K562 (cell line): ENCODE data around the gene ACTR1B. TPM values are rescaled to one million over a fixed set of nuclear protein-coding genes. Genes with fewer than 3 reads are reported as not detected.

Source experiments
- ATAC-seq: fragments of 200-7000 bp; cut with Tn5 transposase; 3 replicates; pipeline ENCODE4 v1.9.1; 2020; ENCODE audit warnings: moderate library complexity
- BruUV-seq: library from RNA; stranded (reverse); fragments of 400-500 nt; replicated peaks from 2 replicates; lab custom pipeline; 2021; lab: Mats Ljungman, UMichigan
- CTCF ChIA-PET: fragments of 300-600 bp; formaldehyde crosslinking; extraction: SDS; loops from one replicate; lab custom pipeline; 2021; ENCODE audit warnings: low intra/inter-chr PET ratio; lab: Yijun Ruan, JAX
- POLR2A ChIA-PET: fragments of 300-600, 350-650 bp; sonication (Branson Sonifier 250); formaldehyde crosslinking; extraction: SDS; loops from one replicate; lab custom pipeline; 2021; ENCODE audit warnings: antibody characterized with exemption, inconsistent platforms; lab: Yijun Ruan, JAX
- DNase-seq, 4 experiments: peaks; one replicate each; pipeline versions ENCODE4 v3.0.0 to v3.0.0-alpha.2; 2011 to 2018; ENCODE audit warnings: low spot score in 3 of 4, mixed read lengths in 3 of 4; ENCODE audit errors: extremely low read depth in 1 of 4
- FAIRE-seq: peaks from 2 replicates; lab custom pipeline; 2011; peaks lifted over from hg19 to GRCh38; lab: Jason Lieb, UNC
- H2AFZ ChIP-seq: 2 replicates; pipeline ENCODE4 v1.6.0; 2011; ENCODE audit warnings: low read depth, low read length, control low read depth, inconsistent platforms
- H3K27ac ChIP-seq: fragments of 200-600 bp; 3 replicates; pipeline ENCODE4 v1.8.0; 2011; ENCODE audit warnings: low read depth, mild to moderate bottlenecking, control low read depth, inconsistent platforms, low read length, moderate library complexity, mixed read lengths; ENCODE audit errors: extremely low read depth
- H3K27me3 ChIP-seq, 2 experiments: fragments of 300-600 bp in 1 of 2; 2 replicates in 1 of 2; 3 replicates in 1 of 2; pipeline versions ENCODE4 v1.6.0 to v1.8.0; 2011; ENCODE audit warnings: inconsistent platforms in 2 of 2, low read length in 2 of 2, mild to moderate bottlenecking in 1 of 2, mixed read lengths in 1 of 2, moderate library complexity in 1 of 2; ENCODE audit not compliant: control insufficient read depth in 2 of 2, insufficient read depth in 2 of 2
- H3K36me3 ChIP-seq: fragments of 300-600 bp; 3 replicates; pipeline ENCODE4 v1.8.0; 2011; ENCODE audit warnings: mild to moderate bottlenecking, low read length, inconsistent platforms; ENCODE audit not compliant: control insufficient read depth, insufficient read depth
- H3K4me1 ChIP-seq, 2 experiments: fragments of 200-600 bp in 1 of 2; replicated peaks in 1 of 2; 2 replicates in 1 of 2; 3 replicates in 1 of 2; pipeline versions ENCODE4 v1.5.1 to v1.8.0; 2011; ENCODE audit warnings: inconsistent platforms in 2 of 2, low read length in 2 of 2, mild to moderate bottlenecking in 1 of 2, mixed read lengths in 1 of 2, moderate library complexity in 1 of 2; ENCODE audit not compliant: control insufficient read depth in 2 of 2, insufficient read depth in 2 of 2
- H3K4me2 ChIP-seq: 2 replicates; pipeline ENCODE4 v1.6.1; 2011; ENCODE audit warnings: low read length, control low read depth, inconsistent platforms, mixed read lengths; ENCODE audit not compliant: insufficient read depth
- H3K4me3 ChIP-seq: fragments of 200-600 bp; sonication (generic), shearing (Covaris generic); 2 replicates; pipeline ENCODE4 v1.5.1; 2016; ENCODE audit warnings: control low read depth, inconsistent platforms
- H3K79me2 ChIP-seq: fragments of 200-600 bp; 3 replicates; pipeline ENCODE4 v1.8.0; 2011; ENCODE audit warnings: low read length, inconsistent platforms; ENCODE audit not compliant: control insufficient read depth, insufficient read depth
- H3K9ac ChIP-seq, 2 experiments: 2 replicates each; pipeline versions ENCODE4 v1.6.0 to v1.6.1; 2011; ENCODE audit warnings: low read depth in 2 of 2, low read length in 2 of 2, control low read depth in 1 of 2, inconsistent platforms in 1 of 2, mild to moderate bottlenecking in 1 of 2, mixed read lengths in 1 of 2; ENCODE audit not compliant: insufficient read depth in 1 of 2
- H3K9me1 ChIP-seq: one replicate; pipeline ENCODE4 v1.6.0; 2011; ENCODE audit warnings: inconsistent platforms, mild to moderate bottlenecking, low read length, moderate library complexity; ENCODE audit not compliant: control insufficient read depth, insufficient read depth
- H3K9me3 ChIP-seq: replicated peaks from 2 replicates; pipeline ENCODE4 v1.5.1; 2011; ENCODE audit warnings: low read depth, low read length, inconsistent platforms; ENCODE audit not compliant: control insufficient read depth, insufficient read depth
- H4K20me1 ChIP-seq: replicated peaks from 2 replicates; pipeline ENCODE4 v1.6.1; 2011; ENCODE audit warnings: low read length, inconsistent platforms, mixed read lengths; ENCODE audit not compliant: control insufficient read depth, insufficient read depth
- ETV1 ChIP-seq: fragments of 450-650 bp; conservative IDR thresholded peaks from 2 replicates; pipeline ENCODE4 v1.6.1; 2016; ENCODE audit warnings: missing genetic modification characterization, control low read depth, low read depth, missing compliant biosample characterization
- GATA2 ChIP-seq: sonication (generic); formaldehyde crosslinking; IDR thresholded peaks from 2 replicates; pipeline ENCODE4 v1.4.0; 2020; ENCODE audit warnings: mild to moderate bottlenecking, missing genetic modification reagents
- MIER1 ChIP-seq: fragments of 450-650 bp; IDR thresholded peaks from 2 replicates; pipeline ENCODE4 v1.6.1; 2016; ENCODE audit warnings: antibody characterized with exemption, mild to moderate bottlenecking, low read depth
- MXI1 ChIP-seq: IDR thresholded peaks from 2 replicates; pipeline ENCODE4 v1.6.1; 2011; ENCODE audit warnings: low read depth, mild to moderate bottlenecking, improper control_type of control experiment, low read length
- PTBP1 ChIP-seq: fragments of 200-400 bp; formaldehyde crosslinking; IDR thresholded peaks from 2 replicates; pipeline ENCODE4 v1.6.1; 2017; ENCODE audit warnings: low read depth, low read length
- RBFOX2 ChIP-seq: fragments of 200-400 bp; formaldehyde crosslinking; IDR thresholded peaks from 2 replicates; pipeline ENCODE4 v1.6.1; 2017; ENCODE audit warnings: low read depth, mild to moderate bottlenecking, low read length, moderate library complexity
- RBM39 ChIP-seq: fragments of 200-400 bp; formaldehyde crosslinking; optimal IDR thresholded peaks from 2 replicates; pipeline ENCODE3; 2018; ENCODE audit warnings: low read depth, low read length
- RHOXF2B ChIP-seq: fragments of 250-450 bp; sonication (Bioruptor Pico); conservative IDR thresholded peaks from 2 replicates; pipeline ENCODE4 v1.5.1; 2021
- SUPT5H ChIP-seq: fragments of 450-650 bp; IDR thresholded peaks from 2 replicates; pipeline ENCODE4 v1.6.1; 2016
- ZNF143 ChIP-seq: sonication (generic); formaldehyde crosslinking; IDR thresholded peaks from 2 replicates; pipeline ENCODE4 v1.9.0; 2022; ENCODE audit warnings: mild to moderate bottlenecking, missing genetic modification reagents
- ZNF347 ChIP-seq: fragments of 450-650 bp; formaldehyde crosslinking; IDR thresholded peaks from 2 replicates; pipeline ENCODE4 v1.4.0; 2020; ENCODE audit warnings: low read depth, mild to moderate bottlenecking, moderate library complexity
- ZNF644 ChIP-seq: fragments of 200-800 bp; sonication (Bioruptor generic); IDR thresholded peaks from 2 replicates; pipeline ENCODE4 v1.6.1; 2016; ENCODE audit warnings: low read depth, missing genetic modification characterization, missing compliant biosample characterization
- ZNF764 ChIP-seq: fragments of 250-450 bp; sonication (Bioruptor Pico); IDR thresholded peaks from 2 replicates; pipeline ENCODE4 v1.4.0; 2020; ENCODE audit warnings: low read depth, mild to moderate bottlenecking, moderate library complexity
- ZNF778 ChIP-seq: fragments of 450-650 bp; formaldehyde crosslinking; IDR thresholded peaks from 2 replicates; pipeline ENCODE4 v1.4.0; 2020; ENCODE audit warnings: mild to moderate bottlenecking, moderate library complexity
- WGBS: fragments of 100-300 bp; shearing (Covaris generic); methylation state at CpG from one replicate; pipeline ENCODE4 v1.1.6; 2016; ENCODE audit warnings: low coverage, mixed read lengths; ENCODE audit not compliant: insufficient coverage; ENCODE audit errors: missing lambda C conversion rate; 5-methylcytosine and 5-hydroxymethylcytosine counted together
- in situ Hi-C: fragments of 300-500 bp; cut with MboI; formaldehyde crosslinking; loops from 4 replicates; pipeline ENCODE4 v1.15.0; 2018; ENCODE audit warnings: inconsistent platforms, mixed read lengths
- intact Hi-C: fragments of 100-400 bp; cut with micrococcal nuclease; formaldehyde crosslinking; loops from 2 replicates; pipeline ENCODE4 v1.14.2; 2022
- polyA plus RNA-seq, 8 experiments: library from polyadenylated mRNA; depleted of rRNA in 4 of 8; stranded (reverse) in 5 of 8; unstranded in 3 of 8; fragments of >200 nt; fragmentation: Nextera tagmentation in 2 of 8; fragmentation: Illumina TruSeq in 1 of 8; extraction: Ambion mirVana in 2 of 8; extraction: Trizol in 1 of 8; gene quantifications; 2 replicates each; pipeline versions ENCODE4 v1.2.1 to v1.2.3, GENCODE V29; 2011 to 2014; ENCODE audit warnings: inconsistent platforms in 1 of 8, missing spikeins in 1 of 8
- total RNA-seq, 7 experiments: library from RNA; depleted of rRNA in 6 of 7; stranded (reverse); fragments of >200 nt in 6 of 7; fragmentation: Illumina TruSeq in 2 of 7; extraction: Trizol in 2 of 7; gene quantifications; 2 replicates each; pipeline versions ENCODE4 v1.2.1 to v1.2.3, GENCODE V29; 2011 to 2021; ENCODE audit warnings: low replicate concordance in 1 of 7
- TF ChIP-seq, protein P1 (sequence below): IDR thresholded peaks from 2 replicates; pipeline ENCODE4 v1.6.1; 2012; ENCODE audit warnings: low read depth, low read length, improper control_type of control experiment, borderline replicate concordance
- TF ChIP-seq, protein P2 (sequence below), 2 experiments: IDR thresholded peaks; 2 replicates each; pipeline ENCODE4 v1.6.1; 2011; ENCODE audit warnings: borderline replicate concordance in 1 of 2, control low read depth in 1 of 2, low read depth in 1 of 2, low read length in 1 of 2, mild to moderate bottlenecking in 1 of 2, mixed read lengths in 1 of 2, moderate library complexity in 1 of 2; ENCODE audit not compliant: insufficient read depth in 1 of 2, insufficient read length in 1 of 2, poor library complexity in 1 of 2, severe bottlenecking in 1 of 2; ENCODE audit errors: extremely low read depth in 1 of 2
- TF ChIP-seq, protein P3 (sequence below), 2 experiments: fragments of 450-650 bp in 1 of 2; sonication (generic) in 1 of 2; formaldehyde crosslinking in 1 of 2; IDR thresholded peaks in 1 of 2; conservative IDR thresholded peaks in 1 of 2; 2 replicates each; pipeline versions ENCODE4 v1.6.1 to v1.8.1; 2016 to 2023; ENCODE audit warnings: mild to moderate bottlenecking in 2 of 2, moderate library complexity in 2 of 2, inconsistent platforms in 1 of 2, missing genetic modification reagents in 1 of 2

ACTR1B gene
- total and polyA plus RNA-seq, 9 of the 15 experiments (the other 6 are each of a cell fraction or from before 2014, with no cell fraction given): 0.49 to 42.3 (median 22.5) TPM

DNA sequence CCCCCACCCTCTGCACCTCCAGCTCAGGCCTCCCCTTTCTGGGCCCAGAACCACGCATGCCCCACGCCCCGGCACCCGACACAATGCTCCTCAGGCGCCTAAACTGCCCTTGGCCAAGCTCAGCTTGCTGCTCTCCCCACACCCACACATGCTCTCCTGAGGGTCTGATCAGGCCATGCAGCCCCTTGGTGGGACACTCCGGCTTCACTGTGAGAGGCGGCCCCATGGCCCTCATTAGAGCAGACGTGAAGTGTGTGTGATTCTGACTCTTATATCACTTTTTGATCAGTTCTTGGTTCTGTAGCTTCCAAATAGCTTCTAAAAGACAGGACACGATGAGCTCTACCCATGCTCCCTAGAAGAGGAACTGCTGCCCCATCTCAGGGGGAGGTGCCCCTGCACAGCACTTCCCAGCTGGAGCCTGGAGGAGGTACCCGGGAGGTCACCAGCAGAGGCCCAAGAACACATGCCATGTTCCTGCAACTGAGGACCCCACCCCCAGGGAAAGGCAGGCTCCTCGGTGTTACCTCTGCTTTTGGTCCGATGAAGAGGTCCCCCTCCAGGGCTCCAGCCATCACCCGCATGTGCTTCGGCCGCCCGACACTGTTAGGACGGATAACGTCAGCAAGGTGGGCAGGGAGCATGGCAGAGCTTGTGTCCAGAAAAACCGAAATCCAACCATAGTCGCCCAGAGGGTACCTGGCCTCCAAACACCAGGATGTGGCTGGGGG, 3.6 kb downstream of the ACTR1B start:
- ATAC-seq: no peak
- WGBS: 94% methylated on average over 17 of the region's 20 CpGs
- Histone ChIP-seq H2AFZ (no peak overlapping the region), H3K36me3 (peaks cover 61% of the 10 kb centered on the region; the same call in 2 of the 3 replicates), H3K4me2 (no peak overlapping the region), H3K27ac (no peak overlapping the region), H4K20me1 (no peaks in the 10 kb centered on the region; the same call in 1 of the 2 replicates), H3K9me1 (peaks cover 5% of the 10 kb centered on the region), H3K9me3 (no peaks in the 10 kb centered on the region), H3K4me1 (peaks cover 18 to 65% of the 10 kb centered on the region in 2 experiments; a peak in 4 of 5 replicates), H3K27me3 (no peaks in the 10 kb centered on the region), H3K4me3 (no peak overlapping the region), H3K9ac (peak overlapping the region in 1 of 2 experiments; percentile 77; a peak in 2 of 4 replicates), H3K79me2 (peaks cover 44% of the 10 kb centered on the region)
- DNase-seq: no peak
- no peak for FAIRE-seq
- in situ Hi-C loops: no loop called here
- CTCF ChIA-PET: interaction anchor here (0.6 kb wide), 1 partner anchor 68 kb away, joined by 4 read pairs; no protein-coding TSS in a partner anchor
- POLR2A ChIA-PET: interaction anchor here (0.6 to 2.7 kb wide), 4 partner anchors 9 to 58 kb away, joined by 3 to 19 read pairs (median 11); partner anchors contain the start of gene COX5B
- no TSS peak for BruUV-seq
- intact Hi-C loops: no loop called here
- no peak for TF ChIP-seq MXI1
- TF ChIP-seq, protein P1, sequence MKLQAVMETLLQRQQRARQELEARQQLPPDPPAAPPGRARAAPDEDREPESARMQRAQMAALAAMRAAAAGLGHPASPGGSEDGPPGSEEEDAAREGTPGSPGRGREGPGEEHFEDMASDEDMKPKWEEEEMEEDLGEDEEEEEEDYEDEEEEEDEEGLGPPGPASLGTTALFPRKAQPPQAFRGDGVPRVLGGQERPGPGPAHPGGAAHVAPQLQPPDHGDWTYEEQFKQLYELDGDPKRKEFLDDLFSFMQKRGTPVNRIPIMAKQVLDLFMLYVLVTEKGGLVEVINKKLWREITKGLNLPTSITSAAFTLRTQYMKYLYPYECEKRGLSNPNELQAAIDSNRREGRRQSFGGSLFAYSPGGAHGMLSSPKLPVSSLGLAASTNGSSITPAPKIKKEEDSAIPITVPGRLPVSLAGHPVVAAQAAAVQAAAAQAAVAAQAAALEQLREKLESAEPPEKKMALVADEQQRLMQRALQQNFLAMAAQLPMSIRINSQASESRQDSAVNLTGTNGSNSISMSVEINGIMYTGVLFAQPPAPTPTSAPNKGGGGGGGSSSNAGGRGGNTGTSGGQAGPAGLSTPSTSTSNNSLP: no peak
- no peak for TF ChIP-seq ZNF644 (tag)
- TF ChIP-seq ZNF764: no peak
- TF ChIP-seq PTBP1: no peak
- TF ChIP-seq ZNF347 (CRISPR knock-in tag): no peak
- TF ChIP-seq GATA2 (CRISPR knock-in tag): no peak
- no peak for TF ChIP-seq ZNF143
- TF ChIP-seq RBM39: no peak
- 0 out of 2 replicates have a peak, but pooled peaks have one; percentile 11 for TF ChIP-seq RBFOX2
- peak; percentile 34; the same call in 1 of the 2 replicates for TF ChIP-seq SUPT5H
- TF ChIP-seq, protein P2, sequence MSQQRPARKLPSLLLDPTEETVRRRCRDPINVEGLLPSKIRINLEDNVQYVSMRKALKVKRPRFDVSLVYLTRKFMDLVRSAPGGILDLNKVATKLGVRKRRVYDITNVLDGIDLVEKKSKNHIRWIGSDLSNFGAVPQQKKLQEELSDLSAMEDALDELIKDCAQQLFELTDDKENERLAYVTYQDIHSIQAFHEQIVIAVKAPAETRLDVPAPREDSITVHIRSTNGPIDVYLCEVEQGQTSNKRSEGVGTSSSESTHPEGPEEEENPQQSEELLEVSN (IDR thresholded peaks at IDR 0.05; ENCODE audit: borderline replicate concordance in 1 of 2, extremely low read depth in 1 of 2, insufficient read depth in 1 of 2, insufficient read length in 1 of 2, low read depth in 1 of 2, low read length in 1 of 2, poor library complexity in 1 of 2, severe bottlenecking in 1 of 2): no peak
- TF ChIP-seq ETV1 (tag): no peak
- TF ChIP-seq MIER1: no peak
- no peak for TF ChIP-seq RHOXF2B (CRISPR knock-in tag)
- TF ChIP-seq, protein P3, sequence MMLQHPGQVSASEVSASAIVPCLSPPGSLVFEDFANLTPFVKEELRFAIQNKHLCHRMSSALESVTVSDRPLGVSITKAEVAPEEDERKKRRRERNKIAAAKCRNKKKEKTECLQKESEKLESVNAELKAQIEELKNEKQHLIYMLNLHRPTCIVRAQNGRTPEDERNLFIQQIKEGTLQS (IDR thresholded peaks at IDR 0.05): no peak
- TF ChIP-seq, protein P3 (CRISPR knock-in tag; conservative IDR thresholded peaks at IDR 0.05): no peak
- TF ChIP-seq ZNF778 (CRISPR knock-in tag): no peak
